HepG2 (cell line): ENCODE results near the gene P4HB. TPM values are rescaled to one million over a fixed set of nuclear protein-coding genes. Genes with fewer than 3 reads are reported as not detected.

Experiments used
- FOXM1 ChIP-seq: sonication (generic); formaldehyde crosslinking; IDR thresholded peaks from 2 replicates; pipeline ENCODE4 v1.5.0; 2020; ENCODE audit warnings: missing genetic modification reagents
- KLF15 ChIP-seq: sonication (generic); formaldehyde crosslinking; IDR thresholded peaks from 2 replicates; pipeline ENCODE4 v1.8.1; 2023; ENCODE audit warnings: borderline replicate concordance, mild to moderate bottlenecking, inconsistent platforms, missing genetic modification reagents, mixed read lengths
- SCMH1 ChIP-seq: sonication (generic); formaldehyde crosslinking; IDR thresholded peaks from 2 replicates; pipeline ENCODE4 v1.9.0; 2021; ENCODE audit warnings: missing genetic modification reagents, mild to moderate bottlenecking, borderline replicate concordance
- SOX6 ChIP-seq, 2 experiments: fragments of 450-650 bp in 1 of 2; sonication (generic) in 1 of 2; formaldehyde crosslinking in 1 of 2; IDR thresholded peaks; 2 replicates each; pipeline versions ENCODE4 v1.4.0 to v1.6.1; 2017 to 2020; ENCODE audit warnings: antibody characterized with exemption in 1 of 2, mild to moderate bottlenecking in 1 of 2, missing genetic modification reagents in 1 of 2
- STAG1 ChIP-seq: sonication (generic); formaldehyde crosslinking; IDR thresholded peaks from 2 replicates; pipeline ENCODE4 v1.4.0; 2020; ENCODE audit warnings: missing genetic modification reagents
- TBP ChIP-seq: sonication (generic); formaldehyde crosslinking; IDR thresholded peaks from 2 replicates; pipeline ENCODE4 v1.5.0; 2020; ENCODE audit warnings: missing genetic modification reagents
- TRAFD1 ChIP-seq: sonication (generic); formaldehyde crosslinking; IDR thresholded peaks from 2 replicates; pipeline ENCODE4 v1.5.1; 2020; ENCODE audit warnings: missing genetic modification reagents, mild to moderate bottlenecking, borderline replicate concordance
- YY1 ChIP-seq: IDR thresholded peaks from 2 replicates; pipeline ENCODE4 v1.6.1; 2011; ENCODE audit warnings: low read length, low read depth, moderate library complexity, mild to moderate bottlenecking; ENCODE audit not compliant: insufficient read depth, insufficient replicate concordance
- ZBTB46 ChIP-seq: sonication (generic); formaldehyde crosslinking; IDR thresholded peaks from 2 replicates; pipeline ENCODE4 v1.4.0; 2020; ENCODE audit warnings: mild to moderate bottlenecking, missing genetic modification reagents, borderline replicate concordance
- ZBTB7B ChIP-seq: sonication (generic); formaldehyde crosslinking; IDR thresholded peaks from 2 replicates; pipeline ENCODE4 v1.4.0; 2020; ENCODE audit warnings: missing genetic modification reagents
- ZFP82 ChIP-seq: sonication (generic); formaldehyde crosslinking; IDR thresholded peaks from 2 replicates; pipeline ENCODE4 v1.5.1; 2020; ENCODE audit warnings: mild to moderate bottlenecking, missing genetic modification reagents, borderline replicate concordance
- ZKSCAN8 ChIP-seq: IDR thresholded peaks from 2 replicates; pipeline ENCODE4 v1.6.1; 2016; ENCODE audit warnings: borderline replicate concordance, missing genetic modification reagents, missing compliant biosample characterization
- ZNF333 ChIP-seq: sonication (generic); formaldehyde crosslinking; IDR thresholded peaks from 2 replicates; pipeline ENCODE4 v1.4.0; 2020; ENCODE audit warnings: mild to moderate bottlenecking, missing genetic modification reagents, borderline replicate concordance
- ZNF546 ChIP-seq: sonication (generic); formaldehyde crosslinking; conservative IDR thresholded peaks from 2 replicates; pipeline ENCODE4 v1.8.1; 2023; ENCODE audit warnings: mild to moderate bottlenecking, missing genetic modification reagents
- ZNF562 ChIP-seq: sonication (generic); formaldehyde crosslinking; IDR thresholded peaks from 2 replicates; pipeline ENCODE4 v1.8.0; 2022; ENCODE audit warnings: missing genetic modification reagents, borderline replicate concordance
- ZNF597 ChIP-seq: sonication (generic); formaldehyde crosslinking; IDR thresholded peaks from 2 replicates; pipeline ENCODE4 v1.5.0; 2020; ENCODE audit warnings: missing genetic modification reagents
- ZNF644 ChIP-seq: IDR thresholded peaks from 2 replicates; pipeline ENCODE4 v1.6.1; 2016; ENCODE audit warnings: low read depth
- ZNF75D ChIP-seq: sonication (generic); formaldehyde crosslinking; IDR thresholded peaks from 2 replicates; pipeline ENCODE4 v1.8.1; 2023; ENCODE audit warnings: missing genetic modification reagents, mild to moderate bottlenecking, borderline replicate concordance
- ZNF816 ChIP-seq: sonication (generic); formaldehyde crosslinking; IDR thresholded peaks from 2 replicates; pipeline ENCODE4 v1.8.0; 2022; ENCODE audit warnings: missing genetic modification reagents, mild to moderate bottlenecking, borderline replicate concordance
- ZSCAN9 ChIP-seq: IDR thresholded peaks from 2 replicates; pipeline ENCODE4 v1.6.1; 2016; ENCODE audit warnings: borderline replicate concordance
- polyA plus RNA-seq, 8 experiments: library from polyadenylated mRNA; depleted of rRNA in 3 of 8; stranded (reverse) in 7 of 8; unstranded in 1 of 8; fragments of >200 nt; fragmentation: Illumina TruSeq in 4 of 8; extraction: Trizol in 4 of 8; gene quantifications; 2 replicates each; pipeline versions ENCODE4 v1.2.1 to v1.2.3, GENCODE V29; 2011 to 2016; ENCODE audit warnings: low read depth in 4 of 8, missing spikeins in 1 of 8, mixed read lengths in 1 of 8; ENCODE audit not compliant: insufficient read depth in 1 of 8
- total RNA-seq, 5 experiments: library from RNA; depleted of rRNA; stranded (reverse); fragments of >200 nt; fragmentation: Illumina TruSeq; extraction: Trizol; gene quantifications; 2 replicates each; pipeline ENCODE4 v1.2.3, GENCODE V29; 2016; ENCODE audit warnings: low read depth in 1 of 5
- TF ChIP-seq, protein P1 (sequence below), 2 experiments: sonication (generic) in 1 of 2; formaldehyde crosslinking in 1 of 2; IDR thresholded peaks; 2 replicates each; pipeline versions ENCODE4 v1.4.0 to v1.6.1; 2018 to 2020; ENCODE audit warnings: missing genetic modification reagents in 2 of 2, borderline replicate concordance in 1 of 2, low read depth in 1 of 2, mild to moderate bottlenecking in 1 of 2, missing biosample characterization in 1 of 2

Gene P4HB
- total and polyA plus RNA-seq, 2 of the 13 experiments (the other 11 are each of a cell fraction or from before 2014, with no cell fraction given) = 185 to 782 TPM

- no peak for TF ChIP-seq SOX6 (IDR thresholded peaks at IDR 0.05)
- TF ChIP-seq SOX6 (CRISPR knock-in tag; IDR thresholded peaks at IDR 0.05) = peak; percentile 73
- TF ChIP-seq ZNF597 (CRISPR knock-in tag) = 0 out of 2 replicates have a peak, but pooled peaks have one; percentile 31
- no peak for TF ChIP-seq ZNF644 (CRISPR knock-in tag)
- peak; percentile 92 for TF ChIP-seq ZNF546 (CRISPR knock-in tag)
- peak; percentile 72; the same call in 1 of the 2 replicates for TF ChIP-seq ZBTB7B
- TF ChIP-seq, protein P1, sequence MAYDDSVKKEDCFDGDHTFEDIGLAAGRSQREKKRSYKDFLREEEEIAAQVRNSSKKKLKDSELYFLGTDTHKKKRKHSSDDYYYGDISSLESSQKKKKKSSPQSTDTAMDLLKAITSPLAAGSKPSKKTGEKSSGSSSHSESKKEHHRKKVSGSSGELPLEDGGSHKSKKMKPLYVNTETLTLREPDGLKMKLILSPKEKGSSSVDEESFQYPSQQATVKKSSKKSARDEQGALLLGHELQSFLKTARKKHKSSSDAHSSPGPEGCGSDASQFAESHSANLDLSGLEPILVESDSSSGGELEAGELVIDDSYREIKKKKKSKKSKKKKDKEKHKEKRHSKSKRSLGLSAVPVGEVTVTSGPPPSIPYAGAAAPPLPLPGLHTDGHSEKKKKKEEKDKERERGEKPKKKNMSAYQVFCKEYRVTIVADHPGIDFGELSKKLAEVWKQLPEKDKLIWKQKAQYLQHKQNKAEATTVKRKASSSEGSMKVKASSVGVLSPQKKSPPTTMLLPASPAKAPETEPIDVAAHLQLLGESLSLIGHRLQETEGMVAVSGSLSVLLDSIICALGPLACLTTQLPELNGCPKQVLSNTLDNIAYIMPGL (CRISPR knock-in tag; IDR thresholded peaks at IDR 0.05; ENCODE audit: borderline replicate concordance in 1 of 2, low read depth in 1 of 2) = peak in 1 of 2 experiments; percentile 76; a peak in 2 of 4 replicates
- no peak for TF ChIP-seq ZNF562 (CRISPR knock-in tag)
- TF ChIP-seq ZNF75D = peak; percentile 94; the same call in 1 of the 2 replicates
- TF ChIP-seq ZBTB46 (CRISPR knock-in tag) = peak; percentile 97
- TF ChIP-seq TBP = 0 out of 2 replicates have a peak, but pooled peaks have one; percentile 51
- 0 out of 2 replicates have a peak, but pooled peaks have one; percentile 64 for TF ChIP-seq FOXM1 (CRISPR knock-in tag)
- peak; percentile 42 for TF ChIP-seq ZSCAN9
- peak; percentile 16; the same call in 1 of the 2 replicates for TF ChIP-seq ZNF333 (CRISPR knock-in tag)
- TF ChIP-seq KLF15 (CRISPR knock-in tag) = peak; percentile 94
- TF ChIP-seq SCMH1 (CRISPR knock-in tag) = no peak
- TF ChIP-seq YY1 = peak; percentile 81
- TF ChIP-seq STAG1 (CRISPR knock-in tag) = no peak
- peak; percentile 70; the same call in 1 of the 2 replicates for TF ChIP-seq ZNF816
- peak; percentile 78; the same call in 1 of the 2 replicates for TF ChIP-seq ZFP82 (CRISPR knock-in tag)
- TF ChIP-seq TRAFD1 (CRISPR knock-in tag) = no peak
- peak; percentile 41; the same call in 1 of the 2 replicates for TF ChIP-seq ZKSCAN8
Observed at GRCh38 chr17:81833160-81833920, 27.0 kb downstream of the P4HB start, which contains the start of gene MCRIP1 (continued).
